GM21576 (cell line): Measurements from ENCODE around the gene NAV2.
A peak's percentile ranks its signal among the peaks of the same experiment; 100 is the strongest.
"Not testable (repeated sequence)": the region's sequence is repeated elsewhere in the genome, so short reads cannot be mapped to it uniquely, and the experiment has no call there.

Experiments
- ATAC-seq: cut with Tn5 transposase; IDR thresholded peaks from one replicate; pipeline ENCODE4 v1.9.1; 2021; ENCODE audit warnings: mild to moderate bottlenecking, moderate library complexity; ENCODE audit not compliant: unreplicated experiment

Gene NAV2

GRCh38 chr11:19938866-19939265 is 226.2 kb downstream of the NAV2 start:
- ATAC-seq = no peak

GRCh38 chr11:19939415-19939929 is 226.8 kb downstream of the NAV2 start:
- ATAC-seq = no peak

- ATAC-seq = no peak
Observed at GRCh38 chr11:19940831-19941230, 228.2 kb downstream of the NAV2 start.

- no peak for ATAC-seq
Observed at GRCh38 chr11:19946681-19947080, 234.0 kb downstream of the NAV2 start.

GRCh38 chr11:19947537-19948114 is 235.0 kb downstream of the NAV2 start:
- ATAC-seq = no peak

- no peak for ATAC-seq
Observed at GRCh38 chr11:19949606-19950005, 237.0 kb downstream of the NAV2 start.

- ATAC-seq = peak; percentile 81
Observed at GRCh38 chr11:19951558-19952115, 239.0 kb downstream of the NAV2 start.

GRCh38 chr11:19952116-19952605 is 239.5 kb downstream of the NAV2 start:
- no peak for ATAC-seq

- no peak for ATAC-seq
Observed at GRCh38 chr11:19952911-19953310, 240.3 kb downstream of the NAV2 start.

- no peak for ATAC-seq
Observed at GRCh38 chr11:19953336-19953735, 240.7 kb downstream of the NAV2 start.

- ATAC-seq = no peak
Observed at GRCh38 chr11:19953909-19954308, 241.3 kb downstream of the NAV2 start.

GRCh38 chr11:19954899-19955298 is 242.3 kb downstream of the NAV2 start:
- no peak for ATAC-seq

GRCh38 chr11:19955660-19956059 is 243.0 kb downstream of the NAV2 start:
- no peak for ATAC-seq

GRCh38 chr11:19956228-19956627 is 243.6 kb downstream of the NAV2 start:
- ATAC-seq = no peak

GRCh38 chr11:19957294-19957943 is 244.8 kb downstream of the NAV2 start:
- no peak for ATAC-seq

GRCh38 chr11:19958204-19958603 is 245.6 kb downstream of the NAV2 start:
- ATAC-seq = no peak

- no peak for ATAC-seq
Observed at GRCh38 chr11:19959210-19959609, 246.6 kb downstream of the NAV2 start.

- no peak for ATAC-seq
Observed at GRCh38 chr11:19959648-19960059, 247.0 kb downstream of the NAV2 start.

GRCh38 chr11:19960410-19960809 is 247.8 kb downstream of the NAV2 start:
- ATAC-seq = not testable (repeated sequence)

- no peak for ATAC-seq
Observed at GRCh38 chr11:19961225-19961624, 248.6 kb downstream of the NAV2 start.

GRCh38 chr11:19962053-19962800 is 249.6 kb downstream of the NAV2 start:
- ATAC-seq = no peak
